ENCODE results near the gene NUP214.

Gene NUP214

DNA sequence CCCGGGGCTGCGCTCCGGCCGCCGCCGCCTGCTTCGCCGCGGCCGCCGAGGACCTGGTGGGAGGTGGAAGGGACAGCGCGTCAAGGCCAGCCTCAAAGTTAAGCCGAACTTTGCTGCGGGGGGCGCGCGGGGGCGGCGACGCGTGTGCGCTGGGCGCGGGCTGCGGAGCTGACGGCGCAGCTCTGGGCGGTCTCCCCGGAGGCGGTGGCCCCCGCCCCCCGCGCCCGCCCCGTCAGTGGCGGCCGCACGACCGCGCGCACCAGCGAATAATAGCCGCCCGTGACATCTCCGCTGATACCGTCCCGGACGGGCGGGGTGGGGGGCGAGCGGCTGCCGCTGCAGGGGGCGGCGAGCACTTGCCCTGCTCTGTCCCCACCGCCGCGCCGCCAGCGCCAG, 151.5 kb downstream of the NUP214 start:
- no peak for DNase-seq (ENCODE audit: low read depth)
- no peak for TF ChIP-seq CTCF (IDR thresholded peaks at IDR 0.05; ENCODE audit: insufficient read depth, low read depth, low read length, missing control alignments)
- no peak overlapping the region for H3K4me3 ChIP-seq (ENCODE audit: low read length)

- TF ChIP-seq CTCF (IDR thresholded peaks at IDR 0.05; ENCODE audit: insufficient read depth, low read depth, low read length, missing control alignments), result no peak
- DNase-seq (ENCODE audit: low read depth), result no peak
- peak overlapping the region; percentile 27 for H3K4me3 ChIP-seq (ENCODE audit: low read length)
Observed at GRCh38 chr9:131277287-131277909, 152.0 kb downstream of the NUP214 start.

GRCh38 chr9:131277910-131278701, 152.7 kb downstream of the NUP214 start:
- TF ChIP-seq CTCF (IDR thresholded peaks at IDR 0.05; ENCODE audit: insufficient read depth, low read depth, low read length, missing control alignments), result no peak
- peak; percentile 78 for DNase-seq (ENCODE audit: low read depth)
- H3K4me3 ChIP-seq (ENCODE audit: low read length), result peak overlapping the region; percentile 27

GRCh38 chr9:131278702-131279111, 153.3 kb downstream of the NUP214 start:
- no peak for TF ChIP-seq CTCF (IDR thresholded peaks at IDR 0.05; ENCODE audit: insufficient read depth, low read depth, low read length, missing control alignments)
- H3K4me3 ChIP-seq (ENCODE audit: low read length), result no peak overlapping the region
- DNase-seq (ENCODE audit: low read depth), result no peak

DNA sequence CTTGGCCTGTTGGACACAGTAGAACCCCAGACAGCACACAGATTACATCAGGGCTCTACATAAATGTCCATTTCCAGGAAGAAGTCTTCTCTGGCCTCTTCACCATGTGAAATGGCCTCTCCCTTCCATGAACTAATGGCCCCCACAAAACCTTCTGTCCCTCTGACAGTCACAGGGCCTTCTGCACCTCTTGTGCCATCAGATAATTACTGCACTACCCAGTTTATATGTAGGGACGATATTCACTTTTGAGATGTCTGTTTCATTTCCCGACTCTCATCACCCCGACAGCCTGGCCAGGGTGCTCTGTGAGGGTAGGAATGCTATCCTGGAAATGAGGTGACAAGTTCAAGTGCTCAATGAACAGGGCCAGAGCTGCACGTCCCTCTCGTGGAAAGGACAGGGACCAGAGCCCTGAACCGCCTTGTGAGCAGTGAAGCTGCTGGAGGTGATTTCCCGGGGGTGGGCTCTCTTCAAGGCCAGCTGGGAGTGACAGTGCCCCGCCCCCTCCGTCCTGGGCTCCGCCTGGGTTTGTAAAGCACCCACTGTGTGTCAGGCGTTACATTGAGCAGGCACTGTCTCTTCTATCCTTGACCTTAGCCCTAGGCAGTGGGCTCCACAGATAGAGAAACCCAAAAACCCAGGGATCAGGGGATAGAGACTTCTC, 153.9 kb downstream of the NUP214 start:
- no peak overlapping the region for H3K4me3 ChIP-seq (ENCODE audit: low read length)
- no peak for TF ChIP-seq CTCF (IDR thresholded peaks at IDR 0.05; ENCODE audit: insufficient read depth, low read depth, low read length, missing control alignments)
- DNase-seq (ENCODE audit: low read depth), result no peak

DNA sequence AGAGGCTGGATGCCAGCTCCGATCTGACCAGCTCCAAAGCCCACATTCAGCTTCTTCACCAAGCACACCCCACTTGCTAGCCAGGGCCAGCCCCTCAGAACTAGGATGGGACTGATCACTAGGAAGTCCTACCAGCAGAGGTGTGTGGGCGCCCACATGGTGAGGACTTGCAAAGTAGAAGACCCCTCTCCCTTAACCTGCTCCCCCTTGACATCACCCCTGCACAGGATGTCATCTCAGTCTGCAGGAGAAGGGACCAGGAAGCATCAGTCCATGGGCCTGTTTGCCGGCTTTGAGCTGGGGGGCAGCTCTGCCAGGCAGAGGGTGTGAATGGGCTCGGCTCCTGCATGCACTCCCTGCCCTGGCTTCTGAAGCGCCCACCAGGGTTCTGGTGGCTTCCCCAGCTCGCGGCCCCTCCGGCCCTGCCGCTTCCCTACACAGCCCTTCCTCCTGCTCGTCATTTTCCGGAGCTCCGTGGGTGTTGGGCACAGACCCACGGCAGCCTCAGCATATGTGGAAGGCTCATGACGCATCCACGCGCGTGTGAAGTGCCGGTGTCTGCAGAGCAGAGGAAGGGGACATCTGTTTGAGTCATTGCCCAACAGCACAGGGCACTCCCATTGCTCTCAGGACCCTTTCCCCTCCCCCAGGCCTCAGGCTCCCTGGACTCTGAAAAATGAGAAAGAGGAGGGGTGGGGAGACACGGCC, 154.6 kb downstream of the NUP214 start:
- no peak for DNase-seq (ENCODE audit: low read depth)
- H3K4me3 ChIP-seq (ENCODE audit: low read length), result no peak overlapping the region
- no peak for TF ChIP-seq CTCF (IDR thresholded peaks at IDR 0.05; ENCODE audit: insufficient read depth, low read depth, low read length, missing control alignments)
